Astrocyte (in vitro differentiated cells and primary cell): ENCODE measurements around the gene CCL25. TPM values are rescaled to one million over a fixed set of nuclear protein-coding genes. Genes with fewer than 3 reads are reported as not detected.

Source experiments
- DNase-seq: peaks from one replicate; pipeline ENCODE4 v3.0.0-alpha.2; 2010; ENCODE audit warnings: low read depth
- FAIRE-seq: peaks from 2 replicates; lab custom pipeline; 2011; peaks lifted over from hg19 to GRCh38; lab: Jason Lieb, UNC
- H2AFZ ChIP-seq: 2 replicates; pipeline ENCODE4 v1.6.0; 2012; ENCODE audit warnings: low read depth, low read length, inconsistent platforms
- H3K27ac ChIP-seq: 2 replicates; pipeline ENCODE4 v1.5.1; 2011; ENCODE audit warnings: low read depth, low read length, inconsistent platforms
- H3K27me3 ChIP-seq: 2 replicates; pipeline ENCODE4 v1.6.0; 2011; ENCODE audit warnings: low read length, inconsistent platforms; ENCODE audit not compliant: insufficient read depth
- H3K36me3 ChIP-seq: 2 replicates; pipeline ENCODE4 v1.5.1; 2011; ENCODE audit warnings: low read length, inconsistent platforms; ENCODE audit not compliant: insufficient read depth
- H3K4me1 ChIP-seq: 2 replicates; pipeline ENCODE4 v1.5.1; 2011; ENCODE audit warnings: low read length, inconsistent platforms; ENCODE audit not compliant: insufficient read depth
- H3K4me2 ChIP-seq: 2 replicates; pipeline ENCODE4 v1.6.0; 2012; ENCODE audit warnings: low read length, inconsistent platforms
- H3K4me3 ChIP-seq: 2 replicates; pipeline ENCODE4 v1.5.1; 2011; ENCODE audit warnings: low read depth, mild to moderate bottlenecking, low read length, inconsistent platforms; ENCODE audit not compliant: insufficient read depth
- H3K79me2 ChIP-seq: 2 replicates; pipeline ENCODE4 v1.6.0; 2012; ENCODE audit warnings: mild to moderate bottlenecking, low read length, inconsistent platforms; ENCODE audit not compliant: insufficient read depth
- H3K9ac ChIP-seq: 2 replicates; pipeline ENCODE4 v1.6.0; 2012; ENCODE audit warnings: mild to moderate bottlenecking, low read length, inconsistent platforms
- H3K9me3 ChIP-seq: 2 replicates; pipeline ENCODE4 v1.5.1; 2012; ENCODE audit warnings: low read depth, mild to moderate bottlenecking, low read length, inconsistent platforms; ENCODE audit not compliant: insufficient read depth
- H4K20me1 ChIP-seq: 2 replicates; pipeline ENCODE4 v1.6.0; 2012; ENCODE audit warnings: low read length, inconsistent platforms; ENCODE audit not compliant: insufficient read depth
- H3K27ac Mint-ChIP-seq: one replicate; pipeline ENCODE4 v1.8.0; 2021; ENCODE audit warnings: mild to moderate bottlenecking, mixed read lengths; ENCODE audit not compliant: unreplicated experiment
- H3K27me3 Mint-ChIP-seq: one replicate; pipeline ENCODE4 v1.8.0; 2021; ENCODE audit warnings: low read depth, mixed read lengths; ENCODE audit not compliant: unreplicated experiment
- H3K36me3 Mint-ChIP-seq: one replicate; pipeline ENCODE4 v1.8.0; 2021; ENCODE audit warnings: low read depth, mixed read lengths; ENCODE audit not compliant: unreplicated experiment
- H3K4me1 Mint-ChIP-seq: one replicate; pipeline ENCODE4 v1.8.0; 2021; ENCODE audit warnings: low read depth, mixed read lengths; ENCODE audit not compliant: unreplicated experiment
- H3K4me3 Mint-ChIP-seq: one replicate; pipeline ENCODE4 v1.8.0; 2021; ENCODE audit warnings: mild to moderate bottlenecking, moderate library complexity, mixed read lengths; ENCODE audit not compliant: unreplicated experiment
- H3K9me3 Mint-ChIP-seq: one replicate; pipeline ENCODE4 v1.8.0; 2021; ENCODE audit warnings: mild to moderate bottlenecking, mixed read lengths; ENCODE audit not compliant: unreplicated experiment
- CTCF ChIP-seq: IDR thresholded peaks from 2 replicates; pipeline ENCODE4 v1.5.1; 2011; ENCODE audit warnings: low read depth, mild to moderate bottlenecking, inconsistent platforms, low read length, moderate library complexity; ENCODE audit not compliant: insufficient read depth
- EZH2 ChIP-seq: IDR thresholded peaks from 2 replicates; pipeline ENCODE4 v1.6.1; 2012; ENCODE audit warnings: mild to moderate bottlenecking, low read length, inconsistent platforms; ENCODE audit not compliant: insufficient read depth
- total RNA-seq: library from RNA; stranded (reverse); gene quantifications from 2 replicates; pipeline ENCODE4 v1.2.1, GENCODE V29; 2021

CCL25 gene
- total RNA-seq, 1 donor from 2014 or later = not detected

GRCh38 chr19:8044018-8044417 is 8.5 kb upstream of the CCL25 start:
- no peaks in the 10 kb centered on the region for H3K79me2 ChIP-seq
- DNase-seq (no peak), FAIRE-seq (no peak)
- Mint-ChIP-seq H3K9me3 (no peaks in the 10 kb centered on the region), H3K4me1 (no peaks in the 10 kb centered on the region), H3K36me3 (no peaks in the 10 kb centered on the region), H3K4me3 (no peak overlapping the region), H3K27me3 (peaks cover 9% of the 10 kb centered on the region), H3K27ac (no peak overlapping the region)
- no peaks in the 10 kb centered on the region for H3K27me3 ChIP-seq
- no peak for TF ChIP-seq CTCF
- no peak for TF ChIP-seq EZH2
- no peak overlapping the region for H3K4me2 ChIP-seq
- H3K36me3 ChIP-seq = no peaks in the 10 kb centered on the region
- H3K9ac ChIP-seq = no peak overlapping the region
- no peaks in the 10 kb centered on the region for H3K4me1 ChIP-seq
- H3K9me3 ChIP-seq = no peaks in the 10 kb centered on the region
- H3K4me3 ChIP-seq = no peak overlapping the region
- no peak overlapping the region for H3K27ac ChIP-seq
- H4K20me1 ChIP-seq = no peaks in the 10 kb centered on the region
- no peak overlapping the region for H2AFZ ChIP-seq

- Histone ChIP-seq H3K27me3 (peaks cover 2% of the 10 kb centered on the region), H3K9me3 (no peaks in the 10 kb centered on the region), H3K79me2 (no peaks in the 10 kb centered on the region), H3K4me3 (no peak overlapping the region), H4K20me1 (no peaks in the 10 kb centered on the region), H3K4me1 (no peaks in the 10 kb centered on the region), H2AFZ (no peak overlapping the region), H3K9ac (no peak overlapping the region), H3K4me2 (no peak overlapping the region), H3K36me3 (no peaks in the 10 kb centered on the region), H3K27ac (no peak overlapping the region)
- H3K36me3 Mint-ChIP-seq = no peaks in the 10 kb centered on the region
- no peak overlapping the region for H3K4me3 Mint-ChIP-seq
- TF ChIP-seq CTCF (no peak), EZH2 (no peak)
- no peak for FAIRE-seq
- no peaks in the 10 kb centered on the region for H3K9me3 Mint-ChIP-seq
- no peak overlapping the region for H3K27ac Mint-ChIP-seq
- H3K4me1 Mint-ChIP-seq = no peaks in the 10 kb centered on the region
- H3K27me3 Mint-ChIP-seq = peaks cover 17% of the 10 kb centered on the region
- no peak for DNase-seq
Observed at GRCh38 chr19:8045872-8046568, 6.5 kb upstream of the CCL25 start.

DNA sequence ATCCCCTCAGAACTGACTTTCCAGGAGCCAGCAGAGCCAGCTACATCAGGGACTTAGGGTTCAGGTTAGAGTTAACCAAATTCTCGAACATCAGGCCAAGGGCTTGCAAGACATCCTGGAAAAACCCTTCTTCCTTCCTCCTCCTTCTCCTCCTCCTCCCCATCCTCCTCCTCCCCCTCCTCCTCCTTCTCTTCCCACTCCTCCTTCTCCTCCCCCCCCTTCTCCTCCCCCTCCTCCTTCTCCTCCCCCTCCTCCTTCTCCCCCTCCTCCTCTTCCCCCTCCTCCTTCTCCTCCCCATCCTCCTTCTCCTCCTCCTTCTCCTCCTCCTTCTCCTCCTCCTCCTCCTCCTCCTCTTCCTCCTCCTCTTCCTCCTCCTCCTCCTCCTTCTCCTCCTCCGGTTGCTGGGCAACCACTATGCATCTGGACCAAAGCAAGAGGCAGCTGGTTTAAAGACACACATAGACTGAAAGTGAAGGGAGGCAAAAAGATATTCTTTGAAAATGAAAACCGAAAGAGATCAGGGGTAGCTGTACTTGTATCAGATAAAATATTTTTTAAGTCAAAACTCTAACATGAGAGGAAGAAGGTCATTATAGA is 5.9 kb upstream of the CCL25 start:
- Histone ChIP-seq H3K36me3 (no peaks in the 10 kb centered on the region), H2AFZ (no peak overlapping the region), H3K27ac (no peak overlapping the region), H3K79me2 (no peaks in the 10 kb centered on the region), H3K4me1 (no peaks in the 10 kb centered on the region), H4K20me1 (no peaks in the 10 kb centered on the region), H3K4me3 (no peak overlapping the region), H3K4me2 (no peak overlapping the region), H3K27me3 (peaks cover 2% of the 10 kb centered on the region), H3K9me3 (no peaks in the 10 kb centered on the region), H3K9ac (no peak overlapping the region)
- H3K9me3 Mint-ChIP-seq = no peaks in the 10 kb centered on the region
- no peak for DNase-seq
- peaks cover 16% of the 10 kb centered on the region for H3K27me3 Mint-ChIP-seq
- no peak overlapping the region for H3K27ac Mint-ChIP-seq
- no peak for TF ChIP-seq CTCF
- no peak for TF ChIP-seq EZH2
- no peak for FAIRE-seq
- H3K4me1 Mint-ChIP-seq = no peaks in the 10 kb centered on the region
- no peak overlapping the region for H3K4me3 Mint-ChIP-seq
- H3K36me3 Mint-ChIP-seq = no peaks in the 10 kb centered on the region
